Upper lobe of left lung (tissue), 4 donors: Measurements from ENCODE around the gene ZNF787.

Experiments used
- POLR2A ChIP-seq, 4 donors: fragments of 450-650 bp; IDR thresholded peaks; one replicate each; pipeline ENCODE4 v1.5.1; 2016 to 2017; ENCODE audit warnings: antibody characterized with exemption in 4 of 4, mild to moderate bottlenecking in 2 of 4
- POLR2AphosphoS5 ChIP-seq, 2 donors: sonication (generic); formaldehyde crosslinking; IDR thresholded peaks; one replicate each; pipeline ENCODE4 v1.5.1; 2017; ENCODE audit warnings: antibody characterized with exemption in 2 of 2
- TF ChIP-seq, protein P1 (sequence below), 6 experiments: fragments of 450-650 bp in 4 of 6; fragments of 200-600 bp in 2 of 6; sonication (generic) in 2 of 6; IDR thresholded peaks; one replicate each; pipeline ENCODE4 v1.5.1; 2016 to 2019; ENCODE audit warnings: antibody characterized with exemption in 6 of 6

DNA sequence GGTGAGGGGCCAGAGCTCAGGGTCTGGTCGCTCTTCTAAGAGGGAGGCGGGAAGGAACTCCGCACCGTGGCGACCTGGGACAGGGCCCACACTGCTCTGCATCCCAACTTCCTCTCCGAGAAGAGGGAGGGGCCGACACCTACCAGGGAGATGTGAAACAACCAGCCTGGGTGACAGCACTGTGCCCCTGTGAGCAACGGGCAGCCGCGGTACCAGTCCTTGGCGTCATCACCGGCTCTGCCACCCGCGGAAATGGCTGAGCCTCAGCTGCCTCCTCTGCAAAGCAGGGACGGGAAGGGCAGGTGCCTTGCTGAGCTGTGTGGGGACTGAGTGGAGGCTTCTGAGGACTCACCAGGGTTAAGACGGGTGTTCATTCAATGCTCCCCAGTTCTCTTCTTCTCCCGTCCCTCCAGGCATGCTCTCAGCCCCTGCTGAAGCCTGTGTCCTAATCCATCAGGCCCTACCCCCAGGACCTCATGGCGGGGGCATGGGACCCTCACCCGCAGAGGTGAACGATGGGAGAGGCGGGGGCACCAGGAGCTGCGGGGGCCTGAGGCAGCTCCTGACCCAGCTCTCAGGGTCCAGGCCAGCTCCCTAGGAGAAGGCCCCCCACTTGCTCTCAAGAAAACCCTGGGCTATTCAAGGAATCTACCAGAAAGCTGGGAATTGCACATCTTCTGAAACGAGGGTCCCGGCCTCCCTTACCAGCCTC is 9.3 kb downstream of the ZNF787 start:
- TF ChIP-seq POLR2AphosphoS5 (IDR thresholded peaks at IDR 0.05) (peak; percentile 34 to 37), POLR2A (IDR thresholded peaks at IDR 0.05) (no peak)
- TF ChIP-seq, protein P1, sequence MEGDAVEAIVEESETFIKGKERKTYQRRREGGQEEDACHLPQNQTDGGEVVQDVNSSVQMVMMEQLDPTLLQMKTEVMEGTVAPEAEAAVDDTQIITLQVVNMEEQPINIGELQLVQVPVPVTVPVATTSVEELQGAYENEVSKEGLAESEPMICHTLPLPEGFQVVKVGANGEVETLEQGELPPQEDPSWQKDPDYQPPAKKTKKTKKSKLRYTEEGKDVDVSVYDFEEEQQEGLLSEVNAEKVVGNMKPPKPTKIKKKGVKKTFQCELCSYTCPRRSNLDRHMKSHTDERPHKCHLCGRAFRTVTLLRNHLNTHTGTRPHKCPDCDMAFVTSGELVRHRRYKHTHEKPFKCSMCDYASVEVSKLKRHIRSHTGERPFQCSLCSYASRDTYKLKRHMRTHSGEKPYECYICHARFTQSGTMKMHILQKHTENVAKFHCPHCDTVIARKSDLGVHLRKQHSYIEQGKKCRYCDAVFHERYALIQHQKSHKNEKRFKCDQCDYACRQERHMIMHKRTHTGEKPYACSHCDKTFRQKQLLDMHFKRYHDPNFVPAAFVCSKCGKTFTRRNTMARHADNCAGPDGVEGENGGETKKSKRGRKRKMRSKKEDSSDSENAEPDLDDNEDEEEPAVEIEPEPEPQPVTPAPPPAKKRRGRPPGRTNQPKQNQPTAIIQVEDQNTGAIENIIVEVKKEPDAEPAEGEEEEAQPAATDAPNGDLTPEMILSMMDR (IDR thresholded peaks at IDR 0.05) = no peak
